Neural progenitor cell (in vitro differentiated cells): ENCODE results near the gene FAM114A2. TPM values are rescaled to one million over a fixed set of nuclear protein-coding genes. Genes with fewer than 3 reads are reported as not detected.

Experiments
- DNase-seq: peaks from one replicate; pipeline ENCODE4 v3.0.0-alpha.2; 2016; ENCODE audit warnings: low spot score
- H2AFZ ChIP-seq: fragments of 200-600 bp; sonication (generic); replicated peaks from 2 replicates; pipeline ENCODE4 v1.6.1; 2016; ENCODE audit warnings: antibody characterized with exemption
- H3F3A ChIP-seq: fragments of 200-600 bp; sonication (generic); 2 replicates; pipeline ENCODE4 v1.6.1; 2016; ENCODE audit warnings: antibody characterized with exemption, low read depth
- H3K27ac ChIP-seq: fragments of 200-600 bp; sonication (generic); 2 replicates; pipeline ENCODE4 v1.5.1; 2016; ENCODE audit warnings: mild to moderate bottlenecking
- H3K27me3 ChIP-seq: fragments of 200-600 bp; sonication (generic); 2 replicates; pipeline ENCODE4 v1.6.1; 2016; ENCODE audit warnings: mild to moderate bottlenecking, moderate library complexity
- H3K36me3 ChIP-seq: fragments of 200-600 bp; sonication (generic); 2 replicates; pipeline ENCODE4 v1.5.1; 2016
- H3K4me1 ChIP-seq: fragments of 200-600 bp; sonication (generic); 2 replicates; pipeline ENCODE4 v1.6.1; 2016; ENCODE audit warnings: mixed run types
- H3K4me2 ChIP-seq: fragments of 200-600 bp; sonication (generic); 2 replicates; pipeline ENCODE4 v1.6.1; 2016
- H3K4me3 ChIP-seq: fragments of 200-600 bp; sonication (generic); 2 replicates; pipeline ENCODE4 v1.5.1; 2016
- H3K79me2 ChIP-seq: fragments of 200-600 bp; sonication (generic); 2 replicates; pipeline ENCODE4 v1.6.1; 2016; ENCODE audit warnings: low read depth
- H3K9ac ChIP-seq: fragments of 200-600 bp; sonication (generic); 2 replicates; pipeline ENCODE4 v1.6.1; 2016
- H3K9me3 ChIP-seq: fragments of 200-600 bp; sonication (generic); 2 replicates; pipeline ENCODE4 v1.5.1; 2016; ENCODE audit warnings: low read depth
- H4K20me1 ChIP-seq: fragments of 200-600 bp; sonication (generic); 2 replicates; pipeline ENCODE4 v1.6.1; 2016; ENCODE audit warnings: low read depth
- H3K27ac Mint-ChIP-seq: 3 replicates; pipeline ENCODE4 v1.8.0; 2021; ENCODE audit warnings: mixed read lengths
- H3K27me3 Mint-ChIP-seq: 2 replicates; pipeline ENCODE4 v1.8.0; 2022; ENCODE audit warnings: low read depth, mild to moderate bottlenecking, inconsistent platforms, moderate library complexity, mixed read lengths; ENCODE audit not compliant: insufficient read depth
- H3K36me3 Mint-ChIP-seq: 3 replicates; pipeline ENCODE4 v1.8.0; 2021; ENCODE audit warnings: mixed read lengths
- H3K4me1 Mint-ChIP-seq: 3 replicates; pipeline ENCODE4 v1.8.0; 2021; ENCODE audit warnings: mixed read lengths
- H3K4me3 Mint-ChIP-seq: 3 replicates; pipeline ENCODE4 v1.8.0; 2021; ENCODE audit warnings: mild to moderate bottlenecking, moderate library complexity, mixed read lengths
- H3K9me3 Mint-ChIP-seq: 3 replicates; pipeline ENCODE4 v1.8.0; 2020; ENCODE audit warnings: mixed read lengths
- EZH2 ChIP-seq: fragments of 200-600 bp; sonication (generic); IDR thresholded peaks from 2 replicates; pipeline ENCODE4 v1.6.1; 2017; ENCODE audit warnings: antibody characterized with exemption, mild to moderate bottlenecking, moderate library complexity
- EZH2phosphoT487 ChIP-seq: fragments of 200-600 bp; sonication (generic); IDR thresholded peaks from 2 replicates; pipeline ENCODE4 v1.6.1; 2017; ENCODE audit warnings: antibody characterized with exemption
- total RNA-seq: library from RNA; depleted of rRNA; stranded (reverse); fragments of >200 nt; gene quantifications from 2 replicates; pipeline ENCODE4 v1.2.3, GENCODE V29; 2015; ENCODE audit warnings: low replicate concordance
- TF ChIP-seq, protein P1 (sequence below): fragments of 200-600 bp; sonication (generic); IDR thresholded peaks from 2 replicates; pipeline ENCODE4 v1.5.1; 2017; ENCODE audit warnings: antibody characterized with exemption, mild to moderate bottlenecking

FAM114A2 gene
- total RNA-seq, 1 donor from 2014 or later = 13.2 TPM

- Histone ChIP-seq H3K36me3 (no peaks in the 10 kb centered on the region), H3K9ac (no peak overlapping the region), H4K20me1 (peaks cover 12% of the 10 kb centered on the region), H3F3A (peaks cover 3% of the 10 kb centered on the region), H3K27me3 (no peaks in the 10 kb centered on the region), H3K9me3 (no peaks in the 10 kb centered on the region), H3K4me3 (no peak overlapping the region), H3K27ac (no peak overlapping the region), H3K4me2 (no peak overlapping the region), H2AFZ (no peak overlapping the region), H3K4me1 (peaks cover under 1% of the 10 kb centered on the region), H3K79me2 (peaks cover 6% of the 10 kb centered on the region)
- peaks cover 2% of the 10 kb centered on the region for H3K4me1 Mint-ChIP-seq
- no peaks in the 10 kb centered on the region for H3K9me3 Mint-ChIP-seq
- H3K36me3 Mint-ChIP-seq = peaks cover 17% of the 10 kb centered on the region
- H3K4me3 Mint-ChIP-seq = no peak overlapping the region
- no peak for TF ChIP-seq EZH2
- no peak for TF ChIP-seq EZH2phosphoT487
- TF ChIP-seq, protein P1, sequence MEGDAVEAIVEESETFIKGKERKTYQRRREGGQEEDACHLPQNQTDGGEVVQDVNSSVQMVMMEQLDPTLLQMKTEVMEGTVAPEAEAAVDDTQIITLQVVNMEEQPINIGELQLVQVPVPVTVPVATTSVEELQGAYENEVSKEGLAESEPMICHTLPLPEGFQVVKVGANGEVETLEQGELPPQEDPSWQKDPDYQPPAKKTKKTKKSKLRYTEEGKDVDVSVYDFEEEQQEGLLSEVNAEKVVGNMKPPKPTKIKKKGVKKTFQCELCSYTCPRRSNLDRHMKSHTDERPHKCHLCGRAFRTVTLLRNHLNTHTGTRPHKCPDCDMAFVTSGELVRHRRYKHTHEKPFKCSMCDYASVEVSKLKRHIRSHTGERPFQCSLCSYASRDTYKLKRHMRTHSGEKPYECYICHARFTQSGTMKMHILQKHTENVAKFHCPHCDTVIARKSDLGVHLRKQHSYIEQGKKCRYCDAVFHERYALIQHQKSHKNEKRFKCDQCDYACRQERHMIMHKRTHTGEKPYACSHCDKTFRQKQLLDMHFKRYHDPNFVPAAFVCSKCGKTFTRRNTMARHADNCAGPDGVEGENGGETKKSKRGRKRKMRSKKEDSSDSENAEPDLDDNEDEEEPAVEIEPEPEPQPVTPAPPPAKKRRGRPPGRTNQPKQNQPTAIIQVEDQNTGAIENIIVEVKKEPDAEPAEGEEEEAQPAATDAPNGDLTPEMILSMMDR = no peak
- no peaks in the 10 kb centered on the region for H3K27me3 Mint-ChIP-seq
- DNase-seq = no peak
- no peak overlapping the region for H3K27ac Mint-ChIP-seq
Measured at GRCh38 chr5:154053468-154053867, 14.8 kb upstream of the FAM114A2 start.

- Histone ChIP-seq H2AFZ (no peak overlapping the region), H3K4me2 (no peak overlapping the region), H3K4me3 (no peak overlapping the region), H3K9ac (no peak overlapping the region), H3F3A (no peaks in the 10 kb centered on the region), H4K20me1 (peaks cover 9% of the 10 kb centered on the region), H3K27ac (no peak overlapping the region), H3K9me3 (no peaks in the 10 kb centered on the region), H3K27me3 (no peaks in the 10 kb centered on the region), H3K79me2 (peaks cover 9% of the 10 kb centered on the region), H3K36me3 (no peaks in the 10 kb centered on the region), H3K4me1 (no peaks in the 10 kb centered on the region)
- H3K36me3 Mint-ChIP-seq = peaks cover 14% of the 10 kb centered on the region
- H3K9me3 Mint-ChIP-seq = no peaks in the 10 kb centered on the region
- H3K27ac Mint-ChIP-seq = no peak overlapping the region
- no peaks in the 10 kb centered on the region for H3K27me3 Mint-ChIP-seq
- no peak for DNase-seq
- no peak overlapping the region for H3K4me3 Mint-ChIP-seq
- no peaks in the 10 kb centered on the region for H3K4me1 Mint-ChIP-seq
- TF ChIP-seq EZH2 (no peak), EZH2phosphoT487 (no peak)
- TF ChIP-seq, protein P1 = no peak
Measured at GRCh38 chr5:154049636-154050035, 10.9 kb upstream of the FAM114A2 start.

DNA sequence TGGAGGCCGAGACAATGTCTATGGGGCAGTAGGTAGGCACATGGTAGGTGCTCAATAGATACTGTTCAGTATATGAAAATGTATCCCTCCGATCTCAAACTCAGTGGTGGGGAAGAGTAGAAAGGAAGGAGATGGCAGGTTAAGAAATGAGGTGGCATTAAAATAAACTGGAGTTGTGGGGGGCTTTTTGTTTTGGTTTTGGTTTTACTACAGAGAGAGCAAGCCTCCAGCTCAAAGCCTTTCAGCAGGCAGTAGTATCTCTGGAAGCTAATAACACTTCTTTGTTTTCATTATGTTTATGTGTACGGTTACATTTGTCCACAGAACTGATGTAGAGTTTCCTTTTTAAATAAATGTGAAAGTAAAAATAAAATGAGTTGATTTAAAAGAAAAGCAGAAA is 8.6 kb upstream of the FAM114A2 start:
- H3K4me1 Mint-ChIP-seq = no peaks in the 10 kb centered on the region
- Histone ChIP-seq H3K9ac (no peak overlapping the region), H3K27ac (no peak overlapping the region), H4K20me1 (peaks cover 16% of the 10 kb centered on the region), H3K9me3 (no peaks in the 10 kb centered on the region), H3K4me1 (no peaks in the 10 kb centered on the region), H3K4me3 (no peak overlapping the region), H3K36me3 (no peaks in the 10 kb centered on the region), H3F3A (no peaks in the 10 kb centered on the region), H3K27me3 (no peaks in the 10 kb centered on the region), H3K79me2 (peaks cover 9% of the 10 kb centered on the region), H3K4me2 (no peak overlapping the region), H2AFZ (no peak overlapping the region)
- no peaks in the 10 kb centered on the region for H3K27me3 Mint-ChIP-seq
- no peaks in the 10 kb centered on the region for H3K9me3 Mint-ChIP-seq
- H3K36me3 Mint-ChIP-seq = peaks cover 4% of the 10 kb centered on the region
- no peak overlapping the region for H3K27ac Mint-ChIP-seq
- no peak overlapping the region for H3K4me3 Mint-ChIP-seq
- DNase-seq = no peak
- TF ChIP-seq EZH2 (no peak), EZH2phosphoT487 (no peak)
- TF ChIP-seq, protein P1 = no peak
